ENCODE results near the gene SLC45A1.

The SLC45A1 gene

DNA sequence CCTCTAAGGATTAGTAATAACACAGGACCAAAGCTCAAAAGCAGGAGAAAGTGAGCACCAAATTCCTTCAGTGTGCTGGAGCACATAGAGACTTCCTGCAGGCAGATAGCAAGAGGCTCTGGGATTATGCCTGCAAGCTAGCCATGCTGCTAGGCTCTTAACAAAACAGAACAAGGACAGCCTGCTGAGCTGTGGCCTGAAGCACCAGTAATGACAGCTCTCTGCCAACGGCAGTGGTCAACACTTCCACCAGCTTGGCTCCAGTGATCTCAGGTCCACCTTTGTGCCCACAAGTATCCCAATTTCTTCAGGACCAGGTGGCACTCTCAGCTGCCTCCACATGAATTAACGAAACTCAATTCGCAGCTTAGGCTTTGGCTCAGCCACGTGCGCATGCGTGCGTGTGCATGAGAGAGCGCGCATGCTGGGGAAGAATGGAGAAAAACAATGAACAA lies 64.2 kb downstream of the SLC45A1 start:
- in situ Hi-C loops (cut with HindIII; ENCODE audit: low sequenced_read_pairs), result no loop called here

DNA sequence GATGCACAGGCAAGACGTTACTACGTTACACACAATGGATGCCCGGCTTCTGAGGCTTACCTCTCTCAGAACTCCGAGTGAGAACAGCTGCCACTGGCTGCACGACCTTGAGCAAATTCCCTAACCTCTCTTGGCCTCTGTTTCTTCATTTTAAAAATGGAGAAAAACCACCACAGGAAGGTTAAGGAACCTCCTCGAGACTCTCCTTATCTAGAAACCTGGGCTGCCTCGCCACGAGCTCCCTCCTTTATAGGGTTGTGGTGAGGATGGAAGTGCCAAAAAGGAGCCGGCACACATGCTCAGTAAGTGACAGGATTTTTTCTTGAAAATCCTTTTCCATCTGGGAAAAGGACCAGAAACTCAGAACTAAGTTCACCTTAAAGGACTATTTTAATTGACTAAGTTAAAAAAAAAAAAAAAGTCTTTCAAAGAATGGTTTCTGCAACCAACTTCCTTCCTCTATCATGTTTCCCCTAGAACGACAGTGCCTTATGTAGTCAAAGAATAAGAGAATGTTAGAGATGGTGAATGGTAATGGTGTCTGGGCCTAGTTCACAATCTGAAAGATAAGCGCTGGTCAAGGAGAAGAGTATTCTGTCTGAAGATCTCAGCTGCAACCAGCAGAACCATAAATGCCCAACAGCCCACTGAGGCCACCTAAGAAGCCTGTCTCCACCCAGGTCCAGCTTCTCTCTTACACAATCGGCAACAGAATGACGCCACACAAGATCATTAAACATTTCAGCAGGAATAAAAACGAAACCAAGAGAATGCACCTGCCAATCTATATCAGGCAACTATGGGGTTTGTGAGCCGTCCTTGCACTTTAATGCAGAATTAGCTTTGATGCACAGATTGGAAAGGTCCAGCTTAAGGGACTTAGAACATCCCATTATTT lies 64.9 kb downstream of the SLC45A1 start:
- in situ Hi-C loops (cut with HindIII; ENCODE audit: low sequenced_read_pairs), result no loop called here

DNA sequence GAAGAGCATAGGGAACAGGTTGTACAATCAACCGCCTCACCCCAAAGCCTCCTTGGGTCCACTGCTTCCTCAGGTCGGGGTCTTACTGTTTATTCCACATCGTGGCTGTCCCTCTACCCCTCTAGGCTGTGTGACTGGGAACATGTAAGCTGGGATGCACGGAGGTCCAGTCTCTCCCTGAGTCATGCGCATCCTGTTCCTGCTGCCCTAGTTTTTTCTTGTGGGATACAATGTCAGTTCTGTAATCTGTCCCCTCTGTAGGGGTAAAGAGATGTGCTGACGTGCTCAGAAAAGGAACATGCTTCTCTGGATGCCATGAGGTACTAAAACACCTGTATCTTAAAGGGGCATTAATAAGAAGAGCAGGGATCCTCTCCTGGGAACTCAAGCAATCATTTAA lies 66.2 kb downstream of the SLC45A1 start:
- in situ Hi-C loops (cut with HindIII; ENCODE audit: low sequenced_read_pairs), result no loop called here

DNA sequence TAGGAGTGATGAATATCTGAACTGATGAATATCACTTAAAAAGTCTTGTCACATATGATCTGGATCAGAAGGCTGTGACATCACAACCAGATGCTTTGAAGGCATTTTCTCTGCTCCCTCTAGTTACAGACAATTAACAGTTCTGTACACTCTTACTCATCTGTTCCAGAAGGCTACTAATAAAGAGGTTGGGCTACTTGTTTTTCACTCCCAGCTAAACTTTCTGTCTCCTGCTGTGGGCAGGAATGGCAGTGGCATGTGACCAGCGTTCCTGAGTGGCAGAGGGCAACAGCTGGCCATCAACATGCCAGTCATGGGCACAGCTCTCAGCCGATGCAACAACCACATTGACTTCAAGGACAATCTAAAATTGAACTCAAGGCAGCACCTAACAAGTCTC lies 66.7 kb downstream of the SLC45A1 start:
- in situ Hi-C loops (cut with HindIII; ENCODE audit: low sequenced_read_pairs), result no loop called here

DNA sequence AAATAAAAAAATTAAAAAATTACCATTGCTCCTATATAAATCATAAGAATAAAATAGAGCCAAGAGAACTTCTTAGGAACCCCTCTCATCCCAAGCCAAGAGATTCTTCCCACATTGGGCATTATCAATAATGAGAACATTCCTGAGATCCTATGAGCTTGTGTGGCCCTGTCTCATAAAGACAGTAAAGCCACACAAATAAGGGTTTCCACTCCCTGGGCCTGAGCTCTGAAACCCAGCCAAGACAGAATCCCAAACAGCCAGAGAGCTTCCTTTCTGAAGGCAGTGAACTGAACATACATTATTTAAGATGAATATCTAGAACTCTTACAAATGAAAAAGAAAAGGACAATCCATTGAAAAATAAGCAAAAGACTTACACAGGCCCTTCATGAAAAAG lies 68.3 kb downstream of the SLC45A1 start:
- in situ Hi-C loops (cut with HindIII; ENCODE audit: low sequenced_read_pairs), result no loop called here

DNA sequence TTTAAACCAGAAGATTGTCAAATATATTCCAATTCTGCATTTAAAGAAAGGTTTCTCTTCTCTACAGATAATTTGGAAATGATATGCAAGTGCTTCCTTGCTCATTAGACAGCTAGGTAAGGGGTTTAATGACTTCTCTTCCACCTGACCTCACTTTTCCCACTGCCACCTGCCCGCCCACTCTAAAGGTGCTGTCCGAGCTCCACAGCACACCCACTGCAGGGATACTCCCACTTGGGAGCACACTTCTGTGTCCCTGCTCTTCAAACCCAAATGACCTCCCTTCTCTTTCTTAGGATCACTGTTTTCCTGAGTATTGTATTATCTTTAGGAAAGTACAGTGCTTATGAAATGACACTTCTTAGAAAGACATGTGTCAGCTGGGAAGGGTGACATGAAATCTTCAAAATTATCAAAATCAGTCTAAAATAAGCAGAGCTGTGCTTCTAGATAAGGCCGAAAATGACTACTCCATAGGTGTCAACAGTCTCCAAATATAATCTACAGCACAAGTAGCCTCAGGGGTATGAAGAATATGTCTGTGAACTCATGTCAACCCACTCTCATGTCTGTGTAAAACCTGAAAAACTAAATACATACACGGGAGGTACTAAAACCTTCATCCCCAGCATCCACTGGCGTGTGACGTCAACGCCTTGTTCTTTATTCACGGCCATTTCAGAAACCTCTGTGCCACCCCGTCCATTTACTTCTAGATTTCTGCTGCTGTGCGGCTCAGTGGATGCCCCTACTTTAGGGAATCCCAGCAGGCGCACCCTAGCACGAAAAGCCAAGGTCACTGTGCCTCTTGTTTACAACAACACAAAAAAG lies 71.0 kb downstream of the SLC45A1 start:
- in situ Hi-C loops (cut with HindIII; ENCODE audit: low sequenced_read_pairs), result no loop called here

DNA sequence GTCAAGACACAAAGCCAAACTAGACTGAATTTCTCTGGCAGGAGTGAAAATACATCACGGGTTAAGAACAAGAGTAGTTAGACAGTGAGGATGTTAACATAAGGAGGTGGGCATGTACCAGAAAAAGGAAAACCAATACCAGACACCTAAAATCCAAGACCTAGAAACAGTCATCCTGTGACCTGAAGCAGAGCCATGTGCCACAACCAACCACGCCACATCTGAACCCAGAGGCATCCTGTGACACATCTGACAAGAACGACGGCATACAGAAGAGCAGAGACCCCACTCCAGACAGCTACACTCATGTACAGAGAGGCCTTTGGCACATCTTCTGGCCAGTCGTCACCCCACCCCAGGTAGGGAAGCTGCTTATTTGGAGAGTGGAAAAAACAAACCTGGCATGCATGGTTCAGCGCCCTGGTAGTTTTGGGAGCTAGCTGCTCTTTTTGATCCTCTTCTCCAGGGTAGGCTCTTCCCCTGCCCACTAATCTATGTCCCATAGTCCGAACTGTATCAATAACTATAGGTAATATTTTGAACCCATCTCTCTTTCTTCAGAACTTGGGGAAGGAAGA lies 72.1 kb downstream of the SLC45A1 start:
- in situ Hi-C loops (cut with HindIII; ENCODE audit: low sequenced_read_pairs), result no loop called here

DNA sequence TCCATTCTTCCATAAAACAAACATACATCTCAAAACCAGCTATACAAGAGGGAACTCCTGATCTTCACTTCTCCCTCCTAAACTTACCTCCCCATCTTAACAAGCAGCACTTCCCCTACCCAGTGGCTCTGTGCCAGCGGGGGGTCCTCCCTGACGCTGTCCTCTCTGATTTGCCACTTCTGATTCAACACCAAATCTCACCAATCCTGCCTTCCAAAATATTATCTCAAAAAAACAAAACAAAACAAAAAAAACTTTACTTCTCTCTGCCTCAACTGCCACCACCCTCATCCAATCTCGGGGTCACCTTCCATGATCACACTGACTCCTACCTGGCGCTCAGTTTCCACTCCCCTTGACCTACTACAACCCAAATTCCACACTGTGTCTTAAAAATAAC lies 72.8 kb downstream of the SLC45A1 start:
- in situ Hi-C loops (cut with HindIII; ENCODE audit: low sequenced_read_pairs), result no loop called here

DNA sequence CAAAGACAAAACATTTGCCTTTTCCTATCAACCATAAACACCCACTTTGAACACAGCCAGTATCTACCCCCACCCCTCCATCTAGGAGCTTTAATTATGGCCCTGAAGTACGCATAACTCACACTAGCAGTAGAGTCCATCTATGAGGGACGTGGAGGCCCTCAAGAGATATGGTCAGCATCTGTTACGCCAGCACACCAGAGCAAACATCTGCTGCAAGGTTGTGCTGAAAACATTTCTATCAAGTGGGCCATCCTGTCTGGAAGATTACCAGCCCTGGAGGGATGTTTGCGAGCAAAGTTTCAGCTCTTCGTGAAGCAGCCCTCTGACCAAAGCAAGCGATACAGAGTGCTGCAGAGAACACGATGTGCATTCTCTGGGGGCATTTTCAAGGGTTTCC lies 74.6 kb downstream of the SLC45A1 start:
- in situ Hi-C loops (cut with HindIII; ENCODE audit: low sequenced_read_pairs), result no loop called here
